Stimulated activated naive CD8-positive, alpha-beta T cell treated with anti-CD3 and anti-CD28 coated beads, Interleukin-15, amount 100 ng/mL, for 72 hours (primary cell): ENCODE data around the gene DTNA.
A peak's percentile ranks its signal among the peaks of the same experiment; 100 is the strongest.

ENCODE experiments used
- ATAC-seq: fragments of 150-1000 bp; cut with Tn5 transposase; 2 replicates; pipeline ENCODE4 v1.10.0; 2021; ENCODE audit warnings: mild to moderate bottlenecking, moderate library complexity
- DNase-seq, 2 donors: peaks; one replicate each; pipeline ENCODE4 v3.0.0; 2021 to 2022
- H3K27ac Mint-ChIP-seq, 2 donors: one replicate each; pipeline ENCODE4 v1.8.0; 2022; ENCODE audit warnings: mild to moderate bottlenecking in 2 of 2, mixed read lengths in 2 of 2, moderate library complexity in 2 of 2
- H3K27me3 Mint-ChIP-seq: one replicate; pipeline ENCODE4 v1.8.0; 2022; ENCODE audit warnings: mixed read lengths
- H3K4me1 Mint-ChIP-seq: one replicate; pipeline ENCODE4 v1.8.0; 2022; ENCODE audit warnings: mild to moderate bottlenecking, mixed read lengths
- H3K4me3 Mint-ChIP-seq, 2 donors: one replicate each; pipeline ENCODE4 v1.8.0; 2022; ENCODE audit warnings: mild to moderate bottlenecking in 2 of 2, mixed read lengths in 2 of 2, moderate library complexity in 1 of 2
- H3K9me3 Mint-ChIP-seq, 2 donors: one replicate each; pipeline ENCODE4 v1.8.0; 2022; ENCODE audit warnings: mixed read lengths in 2 of 2

Gene DTNA

DNA sequence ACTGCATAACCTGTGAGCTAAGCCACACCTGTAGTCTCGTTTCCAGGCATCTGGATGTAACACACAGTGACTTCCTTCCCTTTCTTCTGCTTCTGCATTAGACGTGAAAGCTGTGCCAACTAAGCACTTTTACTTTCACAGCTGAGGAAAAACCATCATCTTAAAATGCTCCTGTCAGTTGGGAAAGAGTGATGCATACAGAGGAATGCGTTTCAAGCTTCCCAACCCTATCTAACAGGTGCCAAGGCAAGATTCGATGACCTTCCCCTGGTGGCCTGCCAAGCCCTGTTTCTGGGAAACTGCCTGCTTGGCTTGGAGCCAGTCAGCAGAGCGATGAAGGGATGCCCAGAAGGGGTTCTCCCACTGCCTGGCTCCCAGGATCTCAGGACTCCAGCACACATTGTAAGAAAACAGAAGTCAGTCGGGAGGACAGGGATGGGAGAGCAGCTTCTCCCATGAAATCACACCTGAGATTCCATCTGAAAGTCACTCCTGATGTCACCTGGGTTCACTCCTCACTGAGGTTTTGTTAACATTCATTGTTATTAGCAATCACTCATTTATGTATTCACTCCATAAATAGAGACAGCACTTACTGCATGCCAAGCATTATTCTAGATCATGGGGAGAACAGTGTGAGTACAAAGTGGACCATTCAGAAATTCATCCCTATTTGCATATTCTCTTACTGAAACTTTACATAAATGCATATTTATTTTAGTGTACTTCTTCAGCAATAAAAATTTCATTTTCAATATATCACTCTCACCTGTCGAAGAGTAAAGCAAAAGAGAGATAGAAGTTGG, 64.1 kb downstream of the DTNA start:
- DNase-seq (no peak), ATAC-seq (no peak)
- Mint-ChIP-seq H3K9me3 (no peaks in the 10 kb centered on the region), H3K4me3 (no peak overlapping the region), H3K4me1 (peaks cover 5% of the 10 kb centered on the region), H3K27me3 (peaks cover 36% of the 10 kb centered on the region), H3K27ac (peak overlapping the region in 1 of 2 donors; percentile 82)

- Mint-ChIP-seq H3K27ac (no peak overlapping the region), H3K4me1 (peaks cover 5% of the 10 kb centered on the region), H3K9me3 (no peaks in the 10 kb centered on the region), H3K4me3 (no peak overlapping the region), H3K27me3 (peaks cover 36% of the 10 kb centered on the region)
- DNase-seq (no peak), ATAC-seq (no peak)
Measured at GRCh38 chr18:34775461-34775860, 65.4 kb downstream of the DTNA start.

- no peak overlapping the region for H3K4me3 Mint-ChIP-seq
- DNase-seq (no peak), ATAC-seq (no peak)
- H3K27ac Mint-ChIP-seq, result no peak overlapping the region
- no peaks in the 10 kb centered on the region for H3K9me3 Mint-ChIP-seq
- peaks cover 15% of the 10 kb centered on the region for H3K27me3 Mint-ChIP-seq
- peaks cover under 1% of the 10 kb centered on the region for H3K4me1 Mint-ChIP-seq
Measured at GRCh38 chr18:34779112-34779511, 69.0 kb downstream of the DTNA start.

GRCh38 chr18:34780856-34781255, 70.8 kb downstream of the DTNA start:
- peaks cover 12% of the 10 kb centered on the region for H3K27me3 Mint-ChIP-seq
- ATAC-seq (no peak), DNase-seq (no peak)
- H3K4me3 Mint-ChIP-seq, result no peak overlapping the region
- no peaks in the 10 kb centered on the region for H3K9me3 Mint-ChIP-seq
- H3K27ac Mint-ChIP-seq, result no peak overlapping the region
- no peaks in the 10 kb centered on the region for H3K4me1 Mint-ChIP-seq

- no peak overlapping the region for H3K4me3 Mint-ChIP-seq
- H3K4me1 Mint-ChIP-seq, result no peaks in the 10 kb centered on the region
- DNase-seq (no peak), ATAC-seq (no peak)
- peak overlapping the region in 1 of 2 donors; percentile 9 for H3K27ac Mint-ChIP-seq
- H3K27me3 Mint-ChIP-seq, result no peaks in the 10 kb centered on the region
- no peaks in the 10 kb centered on the region for H3K9me3 Mint-ChIP-seq
Measured at GRCh38 chr18:34783501-34783900, 73.4 kb downstream of the DTNA start.

DNA sequence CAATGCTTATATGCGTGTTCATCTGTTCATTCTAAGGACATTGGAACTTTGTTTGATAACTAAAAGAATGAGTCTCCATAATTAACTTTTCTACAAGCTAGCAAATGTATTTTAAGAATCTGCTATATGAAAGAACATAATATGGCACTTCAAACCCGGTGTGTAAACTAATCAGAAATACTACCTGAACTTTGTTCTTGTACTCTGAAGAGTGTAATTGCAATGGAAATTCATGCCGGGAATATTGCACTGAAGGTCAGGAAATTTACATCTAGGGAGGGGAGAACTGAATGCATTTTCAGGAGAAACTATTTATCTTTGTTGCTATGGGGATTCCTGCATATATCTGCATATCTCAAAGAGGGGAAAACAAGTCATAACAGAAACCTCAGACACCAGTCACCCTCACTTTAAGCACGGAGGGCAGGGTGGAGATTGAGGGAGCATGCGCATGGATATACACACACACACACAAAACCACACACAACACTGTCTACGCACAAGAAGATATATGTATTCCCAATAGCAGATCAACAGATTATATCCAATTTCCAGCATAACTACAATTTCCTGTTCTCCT, 76.2 kb downstream of the DTNA start:
- ATAC-seq (no peak), DNase-seq (no peak)
- H3K27me3 Mint-ChIP-seq, result peaks cover 24% of the 10 kb centered on the region
- no peaks in the 10 kb centered on the region for H3K9me3 Mint-ChIP-seq
- H3K4me3 Mint-ChIP-seq, result no peak overlapping the region
- peaks cover 8% of the 10 kb centered on the region for H3K4me1 Mint-ChIP-seq
- no peak overlapping the region for H3K27ac Mint-ChIP-seq

DNA sequence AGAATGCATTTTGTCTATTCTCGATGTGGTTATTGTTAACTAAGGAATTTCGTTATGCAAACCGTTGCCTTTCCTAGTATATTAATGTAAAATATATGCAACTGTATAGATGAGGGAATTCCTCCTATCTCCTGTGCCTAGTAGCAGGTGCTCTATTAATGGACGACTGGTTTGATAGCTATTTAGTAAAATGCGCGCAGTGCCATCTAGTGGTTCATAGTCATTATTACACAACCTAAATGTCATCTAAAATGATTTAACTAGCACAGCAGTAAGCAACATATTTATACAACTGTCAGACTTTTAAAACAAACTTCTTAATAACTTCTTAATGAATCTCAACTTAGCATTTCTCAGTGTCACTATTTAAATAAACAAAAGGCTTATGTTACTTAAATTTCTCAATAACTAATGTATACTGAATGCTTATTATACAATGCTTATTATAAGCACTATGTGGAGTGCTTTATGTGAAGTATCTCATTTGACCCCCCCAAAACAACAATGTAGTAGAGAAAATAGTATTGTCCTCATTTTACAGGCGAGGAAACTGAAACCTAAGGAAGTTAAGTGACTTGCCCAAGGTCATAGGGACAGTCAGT, 77.9 kb downstream of the DTNA start:
- peaks cover 34% of the 10 kb centered on the region for H3K27me3 Mint-ChIP-seq
- ATAC-seq (peak; percentile 59), DNase-seq (peak; percentile 21 to 22)
- peaks cover 8% of the 10 kb centered on the region for H3K4me1 Mint-ChIP-seq
- no peak overlapping the region for H3K27ac Mint-ChIP-seq
- no peak overlapping the region for H3K4me3 Mint-ChIP-seq
- H3K9me3 Mint-ChIP-seq, result no peaks in the 10 kb centered on the region

DNA sequence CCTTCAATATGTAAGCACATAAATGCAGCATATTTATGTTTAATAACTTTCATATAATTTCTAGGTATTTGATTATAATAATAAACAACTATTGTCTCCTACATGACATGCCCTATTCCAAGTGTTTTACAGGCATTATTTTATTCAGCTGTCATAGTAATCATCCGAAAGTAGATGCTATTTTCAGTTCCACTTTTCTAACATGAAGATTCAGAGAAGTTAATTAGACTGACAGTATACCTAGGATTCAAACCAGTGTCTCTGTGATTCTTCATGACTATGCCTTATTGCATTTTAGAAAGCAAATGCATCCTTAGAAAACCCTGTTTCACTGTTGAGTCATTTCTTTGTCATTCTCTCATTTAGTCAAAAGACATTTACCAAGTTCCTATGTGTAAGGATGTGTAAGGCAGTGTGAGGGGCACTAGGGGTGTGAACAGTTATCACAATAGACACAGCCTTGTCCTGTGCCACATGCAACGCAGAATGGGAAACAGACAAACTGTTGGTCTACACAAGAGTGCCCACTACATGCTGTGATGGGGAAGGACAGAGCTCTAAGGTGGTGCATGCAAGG, 79.8 kb downstream of the DTNA start:
- ATAC-seq, result peak; percentile 75
- no peaks in the 10 kb centered on the region for H3K9me3 Mint-ChIP-seq
- DNase-seq, result no peak

GRCh38 chr18:34794348-34794747, 84.2 kb downstream of the DTNA start:
- no peak for ATAC-seq
- no peaks in the 10 kb centered on the region for H3K9me3 Mint-ChIP-seq

More for the DNA sequence above, 79.8 kb downstream of the DTNA start:
- Mint-ChIP-seq H3K27me3 (peaks cover 49% of the 10 kb centered on the region), H3K4me1 (peaks cover 8% of the 10 kb centered on the region), H3K27ac (no peak overlapping the region), H3K4me3 (no peak overlapping the region)

GRCh38 chr18:34795070-34795732, 85.1 kb downstream of the DTNA start:
- DNase-seq, result no peak
- Mint-ChIP-seq H3K4me1 (peaks cover 13% of the 10 kb centered on the region), H3K9me3 (no peaks in the 10 kb centered on the region), H3K27me3 (peaks cover 35% of the 10 kb centered on the region), H3K27ac (no peak overlapping the region), H3K4me3 (no peak overlapping the region)
- no peak for ATAC-seq

More at GRCh38 chr18:34794348-34794747, 84.2 kb downstream of the DTNA start:
- DNase-seq, result no peak
- Mint-ChIP-seq H3K27me3 (peaks cover 43% of the 10 kb centered on the region), H3K4me1 (peaks cover 17% of the 10 kb centered on the region), H3K4me3 (no peak overlapping the region), H3K27ac (no peak overlapping the region)

- peaks cover 26% of the 10 kb centered on the region for H3K27me3 Mint-ChIP-seq
- peaks cover 9% of the 10 kb centered on the region for H3K4me1 Mint-ChIP-seq
- H3K9me3 Mint-ChIP-seq, result no peaks in the 10 kb centered on the region
- ATAC-seq (no peak), DNase-seq (no peak)
- no peak overlapping the region for H3K4me3 Mint-ChIP-seq
- no peak overlapping the region for H3K27ac Mint-ChIP-seq
Measured at GRCh38 chr18:34796035-34796657, 86.0 kb downstream of the DTNA start.

DNA sequence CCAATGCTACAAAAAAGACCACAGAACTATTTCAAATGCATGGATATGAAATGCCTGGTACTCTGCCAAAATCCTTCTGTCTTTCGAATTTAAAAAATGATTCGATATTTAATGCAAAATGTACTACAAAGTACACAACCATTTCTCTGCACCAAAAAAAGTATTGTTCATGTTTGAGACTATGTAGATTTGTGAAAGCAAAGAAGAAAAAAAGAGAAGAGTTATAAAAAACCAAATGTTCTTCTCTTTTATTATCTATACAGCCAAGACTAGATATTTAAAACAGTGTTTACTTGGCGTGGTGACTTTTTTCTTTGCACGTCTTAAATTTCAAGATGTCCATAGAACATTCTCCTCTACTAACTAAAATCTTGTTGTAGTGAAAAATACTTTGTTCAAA, 89.2 kb downstream of the DTNA start:
- H3K4me1 Mint-ChIP-seq, result peaks cover 9% of the 10 kb centered on the region
- H3K4me3 Mint-ChIP-seq, result no peak overlapping the region
- DNase-seq (no peak), ATAC-seq (no peak)
- H3K27me3 Mint-ChIP-seq, result peaks cover 10% of the 10 kb centered on the region
- no peaks in the 10 kb centered on the region for H3K9me3 Mint-ChIP-seq
- no peak overlapping the region for H3K27ac Mint-ChIP-seq

GRCh38 chr18:34800381-34800780, 90.3 kb downstream of the DTNA start:
- Mint-ChIP-seq H3K9me3 (no peaks in the 10 kb centered on the region), H3K4me3 (no peak overlapping the region), H3K27me3 (peaks cover 11% of the 10 kb centered on the region), H3K27ac (no peak overlapping the region), H3K4me1 (peaks cover 12% of the 10 kb centered on the region)
- DNase-seq (no peak), ATAC-seq (no peak)

DNA sequence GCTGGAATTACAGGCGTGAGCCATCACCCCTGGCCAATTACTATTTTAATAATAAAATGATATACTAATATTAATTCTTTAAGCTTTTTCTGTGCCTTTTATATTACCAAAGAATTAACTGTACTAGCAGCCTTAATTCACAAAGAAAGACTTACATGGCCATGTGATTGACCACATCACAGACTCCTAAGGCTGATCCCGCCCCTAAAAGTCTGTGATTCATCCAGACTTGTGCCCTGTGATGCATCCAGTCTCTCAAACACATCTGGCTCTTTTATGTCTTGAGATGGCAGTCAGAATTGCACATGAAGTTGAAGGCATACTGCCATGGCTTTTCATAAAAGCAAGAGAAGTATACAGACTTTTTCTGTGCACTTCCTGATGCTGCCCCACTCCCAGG, 91.7 kb downstream of the DTNA start:
- peak in 1 of 2 donors; percentile 17 for DNase-seq

GRCh38 chr18:34802959-34803358, 92.9 kb downstream of the DTNA start:
- Mint-ChIP-seq H3K4me1 (peaks cover 16% of the 10 kb centered on the region), H3K9me3 (no peaks in the 10 kb centered on the region), H3K27ac (no peak overlapping the region), H3K27me3 (peaks cover 11% of the 10 kb centered on the region), H3K4me3 (no peak overlapping the region)
- DNase-seq, result no peak
- ATAC-seq, result no peak

More for the DNA sequence above, 91.7 kb downstream of the DTNA start:
- no peaks in the 10 kb centered on the region for H3K9me3 Mint-ChIP-seq
- peaks cover 16% of the 10 kb centered on the region for H3K4me1 Mint-ChIP-seq
- no peak overlapping the region for H3K27ac Mint-ChIP-seq
- H3K4me3 Mint-ChIP-seq, result no peak overlapping the region
- peak; percentile 64 for ATAC-seq
- peaks cover 11% of the 10 kb centered on the region for H3K27me3 Mint-ChIP-seq
